ENCODE data around the gene TLCD3B. TPM values are rescaled to one million over a fixed set of nuclear protein-coding genes. Genes with fewer than 3 reads are reported as not detected.

TLCD3B gene
- total RNA-seq, 2 experiments from 2014 or later = 7.1 to 7.2 TPM

DNA sequence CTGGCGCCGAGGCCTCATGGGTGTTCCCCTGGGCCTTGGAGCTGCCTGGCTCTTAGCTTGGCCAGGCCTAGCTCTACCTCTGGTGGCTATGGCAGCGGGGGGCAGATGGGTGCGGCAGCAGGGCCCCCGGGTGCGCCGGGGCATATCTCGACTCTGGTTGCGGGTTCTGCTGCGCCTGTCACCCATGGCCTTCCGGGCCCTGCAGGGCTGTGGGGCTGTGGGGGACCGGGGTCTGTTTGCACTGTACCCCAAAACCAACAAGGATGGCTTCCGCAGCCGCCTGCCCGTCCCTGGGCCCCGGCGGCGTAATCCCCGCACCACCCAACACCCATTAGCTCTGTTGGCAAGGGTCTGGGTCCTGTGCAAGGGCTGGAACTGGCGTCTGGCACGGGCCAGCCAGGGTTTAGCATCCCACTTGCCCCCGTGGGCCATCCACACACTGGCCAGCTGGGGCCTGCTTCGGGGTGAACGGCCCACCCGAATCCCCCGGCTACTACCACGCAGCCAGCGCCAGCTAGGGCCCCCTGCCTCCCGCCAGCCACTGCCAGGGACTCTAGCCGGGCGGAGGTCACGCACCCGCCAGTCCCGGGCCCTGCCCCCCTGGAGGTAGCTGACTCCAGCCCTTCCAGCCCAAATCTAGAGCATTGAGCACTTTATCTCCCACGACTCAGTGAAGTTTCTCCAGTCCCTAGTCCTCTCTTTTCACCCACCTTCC, 43.5 kb downstream of the TLCD3B start:
- Mint-ChIP-seq H3K4me1 (peaks cover 2% of the 10 kb centered on the region), H3K27me3 (no peaks in the 10 kb centered on the region), H3K4me3 (no peak overlapping the region), H3K9me3 (no peaks in the 10 kb centered on the region), H3K27ac (no peak overlapping the region), H3K36me3 (ENCODE audit: low read depth) (peaks cover 49% of the 10 kb centered on the region)
- DNase-seq = no peak
- ChIA-PET CTCF (interaction anchor here (1.0 kb wide), 1 partner anchor 22 kb away, joined by 3 read pairs; no protein-coding TSS in a partner anchor), POLR2A (no interaction called here)

DNA sequence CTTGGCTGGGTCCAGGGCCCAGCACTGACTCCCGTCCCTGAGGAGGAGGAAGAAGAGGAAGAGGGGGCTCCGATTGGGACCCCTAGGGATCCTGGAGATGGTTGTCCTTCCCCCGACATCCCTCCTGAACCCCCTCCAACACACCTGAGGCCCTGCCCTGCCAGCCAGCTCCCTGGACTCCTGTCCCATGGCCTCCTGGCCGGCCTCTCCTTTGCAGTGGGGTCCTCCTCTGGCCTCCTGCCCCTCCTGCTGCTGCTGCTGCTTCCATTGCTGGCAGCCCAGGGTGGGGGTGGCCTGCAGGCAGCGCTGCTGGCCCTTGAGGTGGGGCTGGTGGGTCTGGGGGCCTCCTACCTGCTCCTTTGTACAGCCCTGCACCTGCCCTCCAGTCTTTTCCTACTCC, 44.1 kb downstream of the TLCD3B start:
- H3K36me3 Mint-ChIP-seq (ENCODE audit: low read depth) = peaks cover 48% of the 10 kb centered on the region

DNA sequence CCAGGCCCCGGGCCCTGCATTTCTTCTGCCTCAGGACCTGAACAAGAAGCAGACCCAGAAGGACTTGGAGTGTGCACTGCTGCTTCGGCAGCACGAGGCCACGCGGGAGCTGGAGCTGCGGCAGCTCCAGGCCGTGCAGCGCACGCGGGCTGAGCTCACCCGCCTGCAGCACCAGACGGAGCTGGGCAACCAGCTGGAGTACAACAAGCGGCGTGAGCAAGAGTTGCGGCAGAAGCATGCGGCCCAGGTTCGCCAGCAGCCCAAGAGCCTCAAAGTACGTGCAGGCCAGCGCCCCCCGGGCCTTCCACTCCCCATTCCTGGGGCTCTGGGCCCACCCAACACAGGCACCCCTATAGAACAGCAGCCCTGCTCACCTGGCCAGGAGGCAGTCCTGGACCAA, 44.8 kb downstream of the TLCD3B start:
- Mint-ChIP-seq H3K4me3 (no peak overlapping the region), H3K9me3 (no peaks in the 10 kb centered on the region), H3K27me3 (no peaks in the 10 kb centered on the region), H3K4me1 (no peaks in the 10 kb centered on the region), H3K36me3 (ENCODE audit: low read depth) (peaks cover 49% of the 10 kb centered on the region), H3K27ac (no peak overlapping the region)
- ChIA-PET CTCF (interaction anchor here (0.9 to 1.8 kb wide), 5 partner anchors 13 to 286 kb away, joined by 3 to 9 read pairs (median 3); partner anchors contain the start of gene TAOK2), POLR2A (no interaction called here)
- DNase-seq = no peak

More for the DNA sequence above, 44.1 kb downstream of the TLCD3B start:
- no peaks in the 10 kb centered on the region for H3K9me3 Mint-ChIP-seq
- CTCF ChIA-PET = interaction anchor here (1.0 kb wide), 1 partner anchor 21 kb away, joined by 3 read pairs; no protein-coding TSS in a partner anchor
- H3K4me3 Mint-ChIP-seq = no peak overlapping the region
- H3K27me3 Mint-ChIP-seq = no peaks in the 10 kb centered on the region
- H3K27ac Mint-ChIP-seq = no peak overlapping the region
- DNase-seq = no peak
- H3K4me1 Mint-ChIP-seq = no peaks in the 10 kb centered on the region
- POLR2A ChIA-PET = no interaction called here

DNA sequence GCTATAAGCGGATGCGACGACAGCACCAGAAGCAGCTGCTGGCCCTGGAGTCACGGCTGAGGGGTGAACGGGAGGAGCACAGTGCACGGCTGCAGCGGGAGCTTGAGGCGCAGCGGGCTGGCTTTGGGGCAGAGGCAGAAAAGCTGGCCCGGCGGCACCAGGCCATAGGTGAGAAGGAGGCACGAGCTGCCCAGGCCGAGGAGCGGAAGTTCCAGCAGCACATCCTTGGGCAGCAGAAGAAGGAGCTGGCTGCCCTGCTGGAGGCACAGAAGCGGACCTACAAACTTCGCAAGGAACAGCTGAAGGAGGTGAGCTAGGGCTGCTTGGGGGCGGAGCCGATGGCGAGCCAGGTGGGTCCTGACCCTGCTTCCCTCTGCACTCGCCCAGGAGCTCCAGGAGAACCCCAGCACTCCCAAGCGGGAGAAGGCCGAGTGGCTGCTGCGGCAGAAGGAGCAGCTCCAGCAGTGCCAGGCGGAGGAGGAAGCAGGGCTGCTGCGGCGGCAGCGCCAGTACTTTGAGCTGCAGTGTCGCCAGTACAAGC, 45.7 kb downstream of the TLCD3B start:
- H3K4me3 Mint-ChIP-seq = no peak overlapping the region
- no peak overlapping the region for H3K27ac Mint-ChIP-seq
- H3K9me3 Mint-ChIP-seq = no peaks in the 10 kb centered on the region
- no peaks in the 10 kb centered on the region for H3K27me3 Mint-ChIP-seq
- POLR2A ChIA-PET = interaction anchor here (0.6 kb wide), 1 partner anchor 346 kb away, joined by 6 read pairs; no protein-coding TSS in a partner anchor
- CTCF ChIA-PET = interaction anchor here (0.9 to 1.8 kb wide), 6 partner anchors 12 to 285 kb away, joined by 3 to 9 read pairs (median 3); partner anchors contain the start of genes TAOK2 and TMEM219
- H3K4me1 Mint-ChIP-seq = no peaks in the 10 kb centered on the region
- H3K36me3 Mint-ChIP-seq (ENCODE audit: low read depth) = peaks cover 50% of the 10 kb centered on the region
- no peak for DNase-seq

DNA sequence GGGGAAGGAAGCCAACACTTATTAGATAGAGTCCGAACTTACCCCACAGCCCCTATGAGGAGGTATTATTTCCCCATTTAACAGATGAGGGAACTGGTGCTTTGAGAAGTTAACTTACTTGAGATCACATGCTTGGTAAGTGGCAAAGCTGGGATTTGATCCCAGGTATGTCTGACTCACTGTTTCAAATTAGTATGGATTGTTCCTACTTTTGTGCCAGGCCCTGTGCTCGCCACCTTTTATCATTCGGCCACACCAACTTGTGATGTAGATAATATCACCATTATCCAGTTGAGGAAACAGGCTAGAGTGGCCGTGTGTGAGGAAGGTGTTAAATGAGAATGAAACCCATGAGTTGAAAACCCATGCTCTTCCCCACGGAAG, 46.3 kb downstream of the TLCD3B start:
- no peaks in the 10 kb centered on the region for H3K27me3 Mint-ChIP-seq
- ChIA-PET POLR2A (no interaction called here), CTCF (interaction anchor here (1.1 to 1.8 kb wide), 3 partner anchors 11 to 47 kb away, joined by 3 to 9 read pairs (median 3); partner anchors contain the start of genes TAOK2 and TMEM219)
- H3K4me1 Mint-ChIP-seq = no peaks in the 10 kb centered on the region
- no peak overlapping the region for H3K27ac Mint-ChIP-seq
- H3K4me3 Mint-ChIP-seq = no peak overlapping the region
- H3K9me3 Mint-ChIP-seq = no peaks in the 10 kb centered on the region
- peaks cover 54% of the 10 kb centered on the region for H3K36me3 Mint-ChIP-seq (ENCODE audit: low read depth)
- DNase-seq = no peak

DNA sequence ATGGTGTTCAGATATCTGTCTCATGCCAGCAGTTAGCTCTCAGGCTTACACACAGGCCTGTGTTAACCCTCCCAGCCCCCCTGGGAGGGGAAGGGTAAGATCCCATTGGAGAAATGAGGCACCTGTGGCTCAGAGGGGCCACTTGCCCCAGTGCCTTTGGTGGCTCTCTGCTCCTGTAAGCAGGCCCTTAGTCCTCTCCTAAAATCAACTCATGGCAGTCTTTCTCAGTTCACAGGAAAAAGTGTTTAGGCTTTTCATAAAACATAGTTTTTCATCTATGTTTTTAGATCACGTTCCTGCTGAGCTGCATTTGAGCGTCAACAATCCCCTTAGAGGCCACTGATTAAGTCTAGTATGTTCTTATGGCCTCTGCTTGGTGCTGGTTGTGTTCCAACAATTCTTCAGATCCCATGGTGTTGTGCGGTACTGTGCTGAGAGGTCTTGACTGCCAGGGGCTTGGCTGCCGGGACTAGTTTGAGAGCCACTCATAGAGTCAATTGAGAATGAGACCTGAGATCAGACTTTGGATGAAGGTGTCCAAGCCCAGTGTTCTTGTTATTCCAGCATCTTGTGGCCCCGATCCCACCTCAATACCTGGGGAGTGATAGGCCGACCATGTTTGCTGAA, 46.8 kb downstream of the TLCD3B start:
- no peaks in the 10 kb centered on the region for H3K9me3 Mint-ChIP-seq
- POLR2A ChIA-PET = no interaction called here
- no peaks in the 10 kb centered on the region for H3K4me1 Mint-ChIP-seq
- H3K27me3 Mint-ChIP-seq = no peaks in the 10 kb centered on the region
- CTCF ChIA-PET = no interaction called here
- no peak overlapping the region for H3K27ac Mint-ChIP-seq
- no peak overlapping the region for H3K4me3 Mint-ChIP-seq
- no peak for DNase-seq
- H3K36me3 Mint-ChIP-seq (ENCODE audit: low read depth) = peaks cover 56% of the 10 kb centered on the region

DNA sequence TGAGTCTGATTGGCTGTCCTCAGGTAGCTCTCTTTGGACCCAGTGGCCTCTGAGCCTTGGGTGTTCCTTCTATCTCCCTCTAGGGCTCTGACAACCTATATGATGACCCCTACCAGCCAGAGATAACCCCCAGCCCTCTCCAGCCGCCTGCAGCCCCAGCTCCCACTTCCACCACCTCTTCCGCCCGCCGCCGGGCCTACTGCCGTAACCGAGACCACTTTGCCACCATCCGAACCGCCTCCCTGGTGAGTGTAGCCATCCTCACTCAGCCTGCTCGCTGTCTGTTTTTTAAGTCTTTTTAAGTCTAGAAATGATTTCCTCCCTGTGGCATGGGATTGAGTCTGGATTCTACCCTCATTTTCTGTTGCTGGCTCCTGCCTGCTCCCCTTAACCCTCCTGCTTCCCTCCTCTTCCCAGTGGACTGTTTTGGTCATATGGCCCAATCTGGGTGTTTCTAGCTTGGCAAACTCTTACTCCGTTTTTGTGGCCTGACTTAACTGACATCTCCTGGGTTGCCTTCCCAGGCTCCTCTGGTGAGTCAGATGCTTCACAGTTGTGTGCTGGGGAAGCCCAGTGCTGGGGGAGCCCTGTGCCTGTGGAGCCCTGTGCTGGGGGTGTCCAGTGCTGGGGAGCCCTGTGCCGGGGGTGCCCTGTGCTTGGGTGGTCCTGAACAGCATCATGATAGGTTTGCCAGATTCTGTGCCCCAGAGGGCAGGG, 47.5 kb downstream of the TLCD3B start:
- POLR2A ChIA-PET = no interaction called here
- Mint-ChIP-seq H3K4me1 (no peaks in the 10 kb centered on the region), H3K4me3 (no peak overlapping the region), H3K27me3 (no peaks in the 10 kb centered on the region), H3K9me3 (no peaks in the 10 kb centered on the region), H3K27ac (no peak overlapping the region), H3K36me3 (ENCODE audit: low read depth) (peaks cover 52% of the 10 kb centered on the region)
- CTCF ChIA-PET = interaction anchor here (0.9 to 1.3 kb wide), 2 partner anchors 10 kb away, joined by 3 to 4 read pairs; partner anchors contain the start of gene TAOK2
- DNase-seq = no peak

DNA sequence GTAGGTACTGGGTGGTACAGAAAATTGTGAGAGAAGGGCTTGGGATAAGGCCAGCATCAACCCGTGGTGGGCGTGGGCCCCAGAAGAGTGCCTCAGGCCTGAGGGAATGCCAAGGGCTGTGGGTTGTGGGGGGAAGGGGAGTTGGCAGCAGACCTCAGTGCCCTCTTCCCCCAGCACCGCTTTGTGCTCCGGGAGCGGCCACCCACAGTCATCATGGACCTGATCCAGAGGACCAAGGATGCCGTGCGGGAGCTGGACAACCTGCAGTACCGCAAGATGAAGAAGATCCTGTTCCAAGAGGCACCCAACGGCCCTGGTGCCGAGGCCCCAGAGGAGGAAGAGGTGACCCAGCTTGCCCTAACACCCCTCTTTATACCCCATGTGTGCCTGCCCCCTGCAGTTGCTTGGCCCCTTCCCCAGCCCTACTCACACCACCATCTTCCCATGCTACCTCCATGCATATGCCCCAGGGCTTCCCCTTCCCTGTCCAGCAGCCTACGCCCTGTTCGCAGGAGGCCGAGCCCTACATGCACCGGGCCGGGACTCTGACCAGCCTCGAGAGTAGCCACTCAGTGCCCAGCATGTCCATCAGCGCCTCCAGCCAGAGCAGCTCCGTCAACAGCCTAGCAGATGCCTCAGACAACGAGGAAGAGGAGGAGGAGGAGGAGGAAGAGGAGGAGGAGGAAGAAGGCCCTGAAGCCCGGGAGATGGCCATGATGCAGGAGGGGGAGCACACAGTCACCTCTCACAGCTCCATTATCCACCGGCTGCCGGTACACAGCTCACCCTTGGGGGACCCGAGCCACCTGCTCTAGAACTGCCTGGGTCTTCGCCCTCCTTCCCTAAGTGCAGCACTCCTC, 48.3 kb downstream of the TLCD3B start:
- Mint-ChIP-seq H3K4me3 (no peak overlapping the region), H3K9me3 (no peaks in the 10 kb centered on the region), H3K36me3 (ENCODE audit: low read depth) (peaks cover 52% of the 10 kb centered on the region), H3K27me3 (no peaks in the 10 kb centered on the region), H3K4me1 (no peaks in the 10 kb centered on the region), H3K27ac (no peak overlapping the region)
- no peak for DNase-seq
- ChIA-PET POLR2A (no interaction called here), CTCF (interaction anchor here (0.9 to 1.3 kb wide), 3 partner anchors 9 to 11 kb away, joined by 3 to 4 read pairs (median 4); partner anchors contain the start of gene TAOK2)

DNA sequence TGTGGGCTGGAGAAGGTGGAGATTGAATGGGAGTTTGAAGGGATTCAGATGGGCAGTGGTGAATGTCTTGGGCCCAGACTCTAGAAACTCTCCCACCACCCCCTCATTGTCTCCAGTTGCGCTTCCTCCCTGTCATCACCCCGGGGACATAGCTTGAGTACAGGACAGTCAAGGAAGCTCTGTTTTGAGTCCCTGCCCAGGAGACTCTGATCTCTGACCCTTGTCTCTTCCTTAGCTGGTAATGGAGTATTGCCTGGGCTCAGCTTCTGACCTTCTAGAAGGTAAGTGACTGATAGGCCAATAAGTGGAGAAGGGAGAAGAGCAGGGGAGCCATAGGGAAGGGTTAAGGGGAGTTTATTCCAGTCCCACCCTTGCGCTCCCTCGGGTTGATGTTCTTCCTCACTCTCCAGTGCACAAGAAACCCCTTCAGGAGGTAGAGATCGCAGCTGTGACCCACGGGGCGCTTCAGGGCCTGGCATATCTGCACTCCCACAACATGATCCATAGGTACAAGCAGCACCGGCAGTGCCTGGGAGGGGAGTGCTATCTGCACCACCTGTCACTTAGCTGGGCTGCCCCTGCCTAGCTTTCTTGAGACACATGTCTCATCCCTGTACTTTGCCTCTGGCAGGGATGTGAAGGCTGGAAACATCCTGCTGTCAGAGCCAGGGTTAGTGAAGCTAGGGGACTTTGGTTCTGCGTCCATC, 52.4 kb downstream of the TLCD3B start:
- CTCF ChIA-PET = interaction anchor here (1.2 to 1.3 kb wide), 2 partner anchors 10 to 17 kb away, joined by 3 to 5 read pairs; partner anchors contain the start of gene TMEM219
- POLR2A ChIA-PET = no interaction called here
- Mint-ChIP-seq H3K27me3 (no peaks in the 10 kb centered on the region), H3K4me3 (no peak overlapping the region), H3K4me1 (peaks cover 26% of the 10 kb centered on the region), H3K27ac (no peak overlapping the region), H3K9me3 (no peaks in the 10 kb centered on the region), H3K36me3 (ENCODE audit: low read depth) (peaks cover 33% of the 10 kb centered on the region)
- no peak for DNase-seq

DNA sequence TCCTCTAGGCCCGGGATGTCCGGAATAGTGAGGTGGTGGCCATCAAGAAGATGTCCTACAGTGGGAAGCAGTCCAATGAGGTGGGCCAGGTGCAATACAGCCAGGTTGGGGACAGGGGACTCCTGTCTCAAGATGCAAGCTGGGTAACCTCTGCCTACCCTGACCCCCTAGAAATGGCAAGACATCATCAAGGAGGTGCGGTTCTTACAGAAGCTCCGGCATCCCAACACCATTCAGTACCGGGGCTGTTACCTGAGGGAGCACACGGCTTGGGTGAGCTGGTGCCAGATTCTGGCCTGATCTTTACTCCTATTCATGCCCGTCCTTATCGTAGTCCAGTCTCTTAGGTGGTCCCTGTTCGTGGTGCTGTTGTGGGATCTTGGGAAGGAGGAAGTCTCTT, 53.0 kb downstream of the TLCD3B start:
- CTCF ChIA-PET = interaction anchor here (0.8 to 1.3 kb wide), 3 partner anchors 11 to 129 kb away, joined by 3 read pairs; partner anchors contain the start of gene TMEM219
- POLR2A ChIA-PET = no interaction called here
- Mint-ChIP-seq H3K36me3 (ENCODE audit: low read depth) (peaks cover 33% of the 10 kb centered on the region), H3K4me3 (no peak overlapping the region), H3K9me3 (peaks cover 4% of the 10 kb centered on the region), H3K27me3 (no peaks in the 10 kb centered on the region), H3K4me1 (peaks cover 31% of the 10 kb centered on the region), H3K27ac (no peak overlapping the region)
- DNase-seq = no peak

DNA sequence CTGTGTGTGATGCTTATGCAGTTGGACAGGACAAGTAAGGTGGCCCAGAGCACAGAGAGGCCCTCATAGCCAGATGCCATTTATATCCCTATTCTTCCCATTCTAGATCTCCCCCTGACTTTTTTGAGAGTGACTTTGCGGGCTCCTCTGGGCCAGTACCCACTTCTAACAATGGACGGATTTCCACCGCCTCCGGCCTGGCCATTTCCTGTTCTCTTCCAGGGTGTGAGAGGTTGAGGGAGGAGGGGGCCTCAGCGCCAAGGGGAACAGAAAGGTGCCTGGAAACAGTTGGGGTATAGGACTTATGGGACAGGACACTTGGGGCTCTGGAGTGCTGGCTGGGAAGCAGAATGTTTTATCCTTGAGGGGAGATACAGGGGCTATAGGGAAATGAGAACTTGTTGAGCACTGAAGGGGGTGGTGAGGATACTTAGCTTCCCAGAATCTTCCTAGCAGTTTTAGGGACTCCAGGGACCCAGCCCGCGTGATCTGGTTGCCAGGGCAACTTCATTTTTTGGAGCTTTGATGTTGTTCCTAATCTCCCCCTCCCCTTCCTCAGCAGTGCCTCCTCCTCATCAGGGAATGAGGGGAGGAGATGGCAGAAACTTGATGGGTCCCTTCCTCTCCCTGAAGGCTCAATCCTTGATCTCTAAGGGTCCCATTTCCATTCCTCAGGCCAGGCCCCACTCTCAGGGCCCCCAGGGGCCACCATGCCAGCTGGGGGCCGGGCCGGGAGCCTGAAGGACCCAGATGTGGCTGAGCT, 53.8 kb downstream of the TLCD3B start:
- no peak for DNase-seq
- H3K4me3 Mint-ChIP-seq = no peak overlapping the region
- H3K9me3 Mint-ChIP-seq = peaks cover 4% of the 10 kb centered on the region
- no peak overlapping the region for H3K27ac Mint-ChIP-seq
- H3K36me3 Mint-ChIP-seq (ENCODE audit: low read depth) = peaks cover 30% of the 10 kb centered on the region
- peaks cover 35% of the 10 kb centered on the region for H3K4me1 Mint-ChIP-seq
- ChIA-PET POLR2A (no interaction called here), CTCF (interaction anchor here (0.8 to 1.3 kb wide), 3 partner anchors 11 to 128 kb away, joined by 3 read pairs; no protein-coding TSS in a partner anchor)
- no peaks in the 10 kb centered on the region for H3K27me3 Mint-ChIP-seq
